COR-L47 (cell line): Measurements from ENCODE around the gene PAPOLG.

ENCODE experiments used
- DNase-seq: peaks from one replicate; lab custom pipeline; 2025; lab: John Stamatoyannopoulos, UW

The PAPOLG gene

DNA sequence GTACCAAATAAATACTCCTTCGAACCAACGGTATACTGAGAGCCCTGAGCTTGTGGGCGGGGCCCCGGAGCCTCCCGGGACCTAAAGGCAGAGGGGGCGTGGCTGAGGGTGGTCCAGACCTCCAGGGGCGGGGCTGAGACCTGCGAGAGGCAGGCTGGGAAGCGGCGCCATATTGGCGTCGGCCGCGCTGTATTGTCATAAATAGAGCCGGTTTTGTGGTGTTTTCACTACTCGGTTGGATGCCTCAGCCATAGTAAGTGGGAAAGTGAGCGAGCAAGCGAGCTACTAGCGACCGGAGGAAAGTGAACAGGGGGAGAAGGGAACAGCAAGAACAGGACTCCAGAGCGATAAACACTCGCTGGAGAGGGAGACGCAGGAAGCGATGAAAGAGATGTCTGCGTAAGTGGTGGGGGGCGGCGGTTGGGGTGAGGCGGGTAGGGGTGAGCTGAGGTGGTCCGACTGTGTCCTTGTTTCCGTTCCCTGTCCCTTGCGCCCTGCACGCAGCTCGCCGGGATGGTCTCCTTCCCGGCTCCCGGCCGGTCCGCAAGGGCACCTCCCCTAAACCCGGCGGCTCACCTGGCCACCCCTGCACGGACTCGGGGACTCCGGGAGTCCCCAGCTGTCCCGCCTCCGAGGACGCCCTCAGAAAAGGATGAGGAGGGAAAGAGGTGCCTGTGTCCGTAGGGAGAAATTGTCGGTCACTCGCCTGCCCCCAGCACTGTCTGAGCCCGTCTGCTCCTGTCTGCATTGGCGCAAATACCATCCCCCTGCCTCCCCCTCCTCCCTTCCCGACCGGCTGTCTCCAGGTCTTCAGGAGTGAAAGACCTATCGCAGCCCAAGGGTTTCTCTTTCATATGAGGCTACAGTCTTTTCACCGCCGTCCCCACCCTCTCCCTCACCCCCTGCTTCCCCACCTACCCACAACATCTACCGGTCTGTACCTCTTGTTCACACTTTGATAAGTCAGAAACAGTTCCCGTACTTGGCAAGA is at the start of gene PAPOLG:
PAPOLG (plus strand) TSS at position 172 of the 991 bp plus-strand sequence; CDS start at position 383, 211 bp downstream.
- DNase-seq: peak; percentile 95

DNA sequence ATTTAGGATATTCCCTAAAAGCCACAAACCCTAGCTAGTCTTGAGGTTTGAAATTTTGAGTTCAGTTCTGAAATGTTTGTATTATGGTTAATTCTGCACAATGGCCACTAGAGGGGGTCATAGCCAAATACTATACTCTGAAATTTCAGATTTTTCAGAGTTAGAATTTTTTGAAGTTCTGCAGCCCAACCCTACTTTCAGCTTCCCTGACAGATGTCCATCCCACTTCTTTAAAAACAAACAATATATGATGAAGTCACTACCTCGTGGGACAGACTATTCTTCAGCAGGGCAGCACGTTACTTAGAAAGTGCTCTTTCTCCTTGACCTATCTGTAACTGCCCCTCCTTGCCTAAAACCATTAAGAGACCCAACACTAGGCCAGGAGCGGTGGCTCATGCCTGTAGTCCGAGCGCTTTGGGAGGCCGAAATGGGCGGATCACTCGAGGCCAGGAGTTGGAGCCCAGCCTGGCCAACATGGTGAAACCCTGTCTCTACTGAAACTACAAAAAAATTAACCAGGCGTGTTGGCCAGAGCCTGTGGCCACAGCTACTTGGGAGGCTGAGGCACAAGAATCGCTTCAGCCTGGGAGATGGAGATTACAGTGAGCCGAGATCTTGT is 48.2 kb upstream of the PAPOLG start:
- peak; percentile 35 for DNase-seq

DNA sequence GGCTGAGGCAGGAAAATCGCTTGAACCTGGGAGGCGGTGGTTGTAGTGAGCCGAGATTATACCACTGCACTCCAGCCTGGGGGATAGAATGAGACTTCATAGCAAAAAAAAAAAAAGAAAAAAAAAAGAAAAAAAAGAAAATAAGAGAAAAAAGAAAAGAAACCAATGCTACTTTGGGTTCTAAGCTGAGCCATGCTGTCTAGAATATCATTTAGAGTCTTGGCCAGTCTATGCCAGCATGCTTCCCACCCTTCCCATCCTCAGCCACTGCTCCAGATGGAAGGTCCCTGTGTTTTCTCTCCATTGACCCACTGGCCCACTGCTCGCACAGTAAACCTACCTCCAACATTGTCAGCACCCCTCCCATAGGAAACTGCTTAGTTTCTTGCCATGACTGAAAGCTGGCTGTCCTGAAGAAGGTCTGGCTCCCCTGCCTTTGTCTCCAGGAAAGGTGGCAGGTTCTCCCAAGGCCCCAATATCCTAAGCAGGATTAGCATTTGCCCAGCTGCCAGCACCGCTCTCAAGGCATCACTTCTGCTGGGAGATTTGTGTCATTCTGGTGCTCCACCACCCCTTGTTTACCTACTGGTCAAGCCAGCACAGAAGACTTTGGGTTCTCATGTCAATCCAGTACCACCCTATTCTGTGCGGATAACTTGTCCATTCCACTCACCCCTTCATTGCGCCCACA is 47.3 kb upstream of the PAPOLG start:
- DNase-seq: no peak

DNA sequence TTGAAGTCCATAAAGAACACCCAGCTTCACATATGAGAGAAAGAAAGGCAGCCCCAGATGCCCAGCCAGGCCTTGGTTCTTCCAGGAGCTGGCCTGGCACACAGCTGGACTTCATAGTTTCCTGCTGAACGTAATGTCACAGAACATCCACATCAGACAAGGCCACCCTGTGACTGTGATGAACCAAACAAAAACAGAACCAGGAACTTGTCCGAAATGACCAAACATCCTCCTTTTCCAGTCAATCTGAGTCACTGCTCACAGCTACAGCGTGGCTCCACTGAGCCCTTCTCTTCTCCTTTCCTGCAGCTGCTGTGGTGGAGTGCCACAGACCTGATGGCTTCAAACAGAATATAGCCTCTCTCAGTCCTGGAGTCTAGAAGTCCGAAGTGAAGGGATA is 45.4 kb upstream of the PAPOLG start:
- DNase-seq: no peak

DNA sequence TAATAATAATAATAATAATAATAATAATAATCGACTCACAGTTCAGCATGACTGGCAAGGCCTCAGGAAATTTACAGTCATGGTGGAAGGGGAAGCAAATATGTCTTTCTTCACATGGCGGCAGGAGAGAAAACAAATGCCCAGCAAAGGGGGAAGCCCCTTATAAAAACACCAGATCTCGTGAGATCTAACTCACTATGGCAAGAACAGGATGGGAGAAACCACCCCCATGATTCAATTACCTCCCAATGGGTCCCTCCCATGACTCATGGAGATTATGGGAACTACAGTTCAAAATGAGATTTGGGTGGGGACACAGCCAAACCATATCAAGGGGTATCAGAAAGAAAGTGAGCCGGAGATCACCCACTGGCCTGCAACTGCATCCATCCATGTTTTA is 40.5 kb upstream of the PAPOLG start:
- DNase-seq: no peak

DNA sequence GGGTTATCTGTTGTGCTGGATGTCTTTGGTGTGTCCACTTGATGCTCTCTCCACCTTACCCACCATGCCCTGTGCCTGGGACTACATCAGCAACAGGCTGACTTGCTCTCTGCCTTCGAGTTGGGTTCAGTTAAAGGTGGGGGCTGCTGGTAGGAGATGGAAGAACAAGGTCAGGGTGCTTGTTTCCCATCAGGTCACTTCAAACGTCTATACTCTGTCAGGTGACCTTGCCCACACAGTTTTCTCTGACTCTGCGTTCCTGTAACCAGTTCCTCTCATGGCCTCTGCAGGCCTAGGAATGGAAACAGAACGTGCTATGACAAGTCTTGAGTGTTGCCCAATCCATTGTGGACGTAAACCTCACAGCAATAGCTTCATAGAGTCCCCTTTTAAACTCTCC is 38.4 kb upstream of the PAPOLG start:
- DNase-seq: no peak

DNA sequence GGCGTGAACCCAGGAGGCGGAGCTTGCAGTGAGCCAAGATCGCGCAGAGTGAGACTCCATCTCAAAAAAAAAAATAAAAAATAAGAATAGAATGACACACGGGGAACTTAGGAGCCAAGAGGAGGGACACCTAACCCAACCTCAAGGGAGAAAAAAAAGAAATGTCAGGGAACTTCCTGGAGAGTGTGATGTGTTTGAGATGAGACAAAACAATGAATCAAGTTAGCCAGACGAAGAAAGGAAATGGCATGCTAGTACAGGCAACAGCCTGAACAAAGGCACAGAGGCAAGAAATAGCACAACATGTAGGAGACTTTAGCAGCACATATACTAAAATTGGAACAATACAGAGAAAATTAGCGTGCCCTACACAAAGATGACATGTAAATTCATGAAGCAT is 36.7 kb upstream of the PAPOLG start:
- no peak for DNase-seq

DNA sequence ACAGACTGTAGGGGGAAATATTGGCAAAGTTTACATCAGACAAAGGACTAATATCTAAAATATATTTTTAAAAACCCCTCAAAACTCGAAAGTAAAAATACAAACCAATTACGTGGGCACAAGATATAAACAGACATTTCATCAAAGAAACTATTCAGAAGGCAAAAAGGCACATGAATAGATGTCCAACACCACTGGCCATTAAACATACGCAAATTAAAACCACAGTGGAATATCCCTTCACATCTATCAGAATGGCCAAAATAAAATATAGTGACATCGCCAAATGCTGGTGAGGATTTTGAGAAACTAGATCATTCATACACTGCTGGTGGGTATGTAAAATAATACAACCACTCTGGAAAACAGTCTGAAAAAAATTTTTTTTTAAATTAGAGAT is 30.6 kb upstream of the PAPOLG start:
- DNase-seq: no peak

DNA sequence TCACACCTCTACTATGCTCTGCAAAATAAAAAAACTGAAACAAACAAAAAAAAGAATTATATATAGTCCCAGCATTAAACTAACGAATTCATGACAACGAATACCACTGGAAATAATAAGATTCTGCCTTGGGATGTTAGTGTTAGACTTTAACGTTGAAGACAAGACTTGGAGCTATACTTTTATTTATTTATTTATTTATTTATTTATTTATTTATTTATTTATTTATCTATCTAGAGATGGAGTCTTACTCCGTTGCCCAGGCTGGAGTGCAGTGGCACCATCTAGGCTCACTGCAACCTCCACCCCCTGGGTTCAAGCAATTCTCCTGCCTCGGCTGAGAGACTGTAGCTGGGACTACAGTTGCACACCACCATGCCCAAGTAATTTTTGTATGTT is 27.2 kb upstream of the PAPOLG start:
- no peak for DNase-seq

DNA sequence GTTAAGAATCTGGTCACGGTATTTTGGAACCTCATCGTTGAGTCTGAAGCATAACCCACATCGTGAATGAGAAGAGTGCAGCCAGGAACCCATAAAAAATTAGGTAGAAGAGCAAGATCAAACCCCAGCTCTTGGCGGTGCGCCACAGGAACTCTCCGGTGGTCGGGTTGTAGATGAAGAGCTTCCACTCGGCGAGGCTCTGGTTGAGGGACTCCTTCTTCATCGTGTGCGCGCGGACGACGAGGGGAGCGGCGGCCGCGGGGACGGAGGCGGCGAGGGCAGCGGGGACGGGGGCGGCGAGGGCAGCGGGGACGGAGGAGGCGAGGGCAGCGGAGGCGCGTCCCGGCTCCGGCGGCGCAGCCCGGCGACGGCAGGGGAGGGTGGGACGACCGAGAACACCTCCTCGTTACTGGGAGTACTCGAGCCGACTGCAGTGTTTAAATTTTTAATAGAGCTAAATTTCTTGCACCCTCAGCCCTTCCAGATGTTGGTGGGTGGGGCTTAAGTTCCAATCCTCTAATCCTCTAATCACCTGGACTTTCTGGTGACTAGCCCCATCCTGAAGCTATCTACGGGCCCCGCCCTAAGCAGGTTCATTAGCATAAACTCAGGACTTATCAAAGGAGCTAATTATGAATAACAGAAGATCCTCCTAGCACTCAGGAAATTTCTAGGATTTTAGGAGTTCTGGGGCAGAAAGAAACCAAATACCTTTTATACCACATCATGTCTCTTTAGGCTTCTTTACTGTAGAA is 20.4 kb upstream of the PAPOLG start:
- no peak for DNase-seq

DNA sequence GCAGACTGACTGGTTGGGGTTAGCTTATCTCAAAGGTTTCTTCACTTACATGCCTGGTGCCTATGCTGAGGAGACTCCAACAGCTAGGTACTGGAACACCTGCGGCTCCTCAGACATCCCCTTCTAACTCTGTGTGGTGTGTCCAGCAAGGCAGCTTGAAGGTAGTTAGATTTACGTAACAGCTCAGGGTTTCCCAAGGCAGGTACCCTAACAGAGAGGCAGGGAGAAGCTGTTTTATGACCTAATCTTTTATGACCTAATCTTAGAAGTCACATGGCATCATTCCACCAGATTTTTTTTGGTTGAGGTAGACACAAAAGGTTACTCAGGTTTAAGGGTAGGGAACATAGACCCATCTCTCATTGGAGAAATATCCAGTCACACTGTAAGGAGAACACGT is 17.4 kb upstream of the PAPOLG start:
- no peak for DNase-seq

DNA sequence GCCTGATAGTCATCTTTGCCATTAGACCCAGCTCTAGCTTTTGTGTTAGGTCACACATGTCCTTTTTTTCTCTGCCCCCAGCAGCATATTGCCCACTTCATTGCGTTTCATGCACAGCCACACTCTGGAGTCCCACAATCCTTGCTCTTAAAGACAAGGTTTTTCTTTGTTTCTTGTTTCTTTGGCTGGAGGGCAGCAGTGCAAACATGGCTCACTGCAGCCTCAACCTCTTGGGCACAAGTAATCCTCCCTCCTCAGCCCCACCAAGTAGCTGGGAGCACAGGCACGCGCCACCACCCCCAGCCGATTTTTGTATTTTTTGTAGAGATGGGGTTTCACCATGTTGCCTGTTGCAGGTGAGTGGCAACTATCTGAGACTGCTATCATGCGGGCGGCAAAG is 16.9 kb upstream of the PAPOLG start:
- no peak for DNase-seq

DNA sequence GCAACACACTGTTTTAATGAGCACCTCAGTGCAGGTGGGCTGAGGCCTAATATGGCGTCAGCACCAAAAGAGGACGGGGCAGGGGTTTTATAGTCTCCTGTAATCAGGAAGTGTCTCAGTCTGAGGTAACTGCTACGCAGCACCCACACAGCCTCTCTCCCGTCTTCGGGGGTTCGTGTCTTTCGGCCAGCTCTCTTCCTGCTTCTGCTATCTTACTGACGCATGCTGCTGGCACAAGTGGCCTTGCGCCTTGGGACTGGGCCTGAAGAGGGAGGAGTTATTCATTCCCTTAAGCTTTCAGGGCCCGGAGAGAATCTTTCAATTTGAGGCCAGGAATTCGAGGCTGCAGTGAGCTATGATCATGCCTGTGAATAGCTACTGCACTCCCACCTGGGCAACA is 14.5 kb upstream of the PAPOLG start:
- DNase-seq: no peak

DNA sequence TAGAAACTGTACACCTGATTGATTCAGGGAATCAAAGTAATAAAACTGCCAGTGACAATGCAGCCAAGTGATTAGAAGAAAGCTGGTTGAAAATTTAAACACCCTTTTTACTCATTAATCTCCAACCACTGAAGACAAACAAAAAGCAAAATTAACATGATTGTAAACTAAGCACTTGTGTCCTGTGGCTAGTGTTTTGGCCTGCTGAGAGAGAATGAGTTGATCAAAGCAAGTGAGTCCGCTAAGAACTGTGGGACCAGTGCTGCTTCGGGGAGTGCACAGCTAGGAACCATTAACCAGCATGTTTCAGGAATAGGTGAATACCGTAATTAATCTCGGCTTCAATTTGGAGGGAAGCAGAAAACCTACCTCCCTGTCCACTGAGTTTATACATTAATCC is 13.6 kb upstream of the PAPOLG start:
- no peak for DNase-seq

DNA sequence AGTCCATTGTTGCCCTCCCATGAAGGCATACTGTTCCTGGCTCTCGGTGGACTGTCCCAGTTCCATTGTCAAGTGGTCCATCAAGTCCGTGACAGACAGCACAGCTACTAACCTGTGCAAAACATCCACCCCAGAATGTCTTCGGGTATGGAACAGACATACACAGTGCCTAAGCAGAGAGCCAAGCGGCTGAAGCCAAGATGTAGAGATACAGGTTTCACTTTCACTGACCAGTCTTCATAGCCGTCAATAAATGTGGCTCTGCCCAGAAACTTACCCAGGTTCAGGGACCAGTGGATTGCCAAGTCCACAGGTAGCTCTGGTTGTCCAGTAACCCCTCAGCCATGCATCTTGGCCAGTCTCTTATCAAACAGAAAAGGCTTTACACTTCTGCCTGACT is 10.7 kb upstream of the PAPOLG start:
- no peak for DNase-seq

DNA sequence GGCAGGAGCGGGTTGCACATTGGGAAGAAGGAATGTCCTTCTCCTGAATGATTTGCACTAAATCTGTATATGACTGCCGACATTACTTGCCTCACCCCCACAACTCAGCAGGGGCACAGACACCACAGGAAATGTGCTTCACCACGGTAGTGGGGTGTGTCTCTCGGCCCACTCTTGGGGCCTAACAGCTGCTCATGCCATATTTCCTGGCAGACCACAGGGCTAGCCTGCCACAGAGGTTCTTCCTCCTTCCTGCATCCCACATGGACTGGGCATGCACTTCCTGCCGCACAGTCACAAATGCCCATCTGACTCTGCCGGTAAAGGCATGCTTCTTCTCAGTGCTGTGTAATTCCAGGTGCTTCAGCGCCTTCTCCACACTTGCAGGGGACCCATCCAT is 10.3 kb upstream of the PAPOLG start:
- no peak for DNase-seq

DNA sequence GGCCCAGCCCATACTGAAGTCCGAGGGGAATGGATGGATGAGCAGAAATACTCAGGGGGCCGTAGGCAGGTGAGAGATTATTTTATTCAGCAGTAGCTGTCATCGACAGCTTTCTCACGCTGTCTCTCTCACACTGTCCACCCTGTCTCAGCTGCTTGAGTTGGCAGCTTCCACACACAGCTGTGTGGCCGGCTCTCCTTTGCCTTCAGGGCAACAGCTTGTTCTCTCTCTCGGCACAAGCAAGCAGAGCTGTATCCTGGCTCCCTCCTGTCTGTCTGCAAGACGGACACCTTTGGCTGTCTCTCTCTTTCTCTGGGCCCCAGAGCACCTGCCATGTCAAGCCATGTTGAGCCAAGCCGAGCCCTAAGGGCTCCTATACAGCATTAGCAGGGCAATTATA is 9.8 kb upstream of the PAPOLG start:
- no peak for DNase-seq

DNA sequence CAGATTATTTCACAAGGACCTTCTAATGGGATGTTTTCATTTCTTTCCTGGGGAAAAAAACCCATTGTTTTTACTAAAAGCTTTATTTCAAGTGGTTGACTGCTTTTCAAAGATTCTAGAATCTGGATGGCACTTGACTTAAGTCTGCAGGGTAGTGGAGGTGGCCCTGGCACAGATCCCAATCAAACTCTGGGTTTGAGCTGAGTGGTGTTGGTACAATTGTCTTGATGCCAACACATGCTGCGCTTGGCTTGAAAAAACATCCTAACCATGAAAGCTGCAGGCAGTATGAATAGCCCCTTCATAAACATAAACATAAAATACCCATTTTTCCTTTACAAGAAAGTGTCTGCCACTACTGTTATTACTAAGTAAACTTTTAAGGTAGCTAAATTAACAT is 3.6 kb downstream of the PAPOLG start:
- DNase-seq: peak; percentile 90

DNA sequence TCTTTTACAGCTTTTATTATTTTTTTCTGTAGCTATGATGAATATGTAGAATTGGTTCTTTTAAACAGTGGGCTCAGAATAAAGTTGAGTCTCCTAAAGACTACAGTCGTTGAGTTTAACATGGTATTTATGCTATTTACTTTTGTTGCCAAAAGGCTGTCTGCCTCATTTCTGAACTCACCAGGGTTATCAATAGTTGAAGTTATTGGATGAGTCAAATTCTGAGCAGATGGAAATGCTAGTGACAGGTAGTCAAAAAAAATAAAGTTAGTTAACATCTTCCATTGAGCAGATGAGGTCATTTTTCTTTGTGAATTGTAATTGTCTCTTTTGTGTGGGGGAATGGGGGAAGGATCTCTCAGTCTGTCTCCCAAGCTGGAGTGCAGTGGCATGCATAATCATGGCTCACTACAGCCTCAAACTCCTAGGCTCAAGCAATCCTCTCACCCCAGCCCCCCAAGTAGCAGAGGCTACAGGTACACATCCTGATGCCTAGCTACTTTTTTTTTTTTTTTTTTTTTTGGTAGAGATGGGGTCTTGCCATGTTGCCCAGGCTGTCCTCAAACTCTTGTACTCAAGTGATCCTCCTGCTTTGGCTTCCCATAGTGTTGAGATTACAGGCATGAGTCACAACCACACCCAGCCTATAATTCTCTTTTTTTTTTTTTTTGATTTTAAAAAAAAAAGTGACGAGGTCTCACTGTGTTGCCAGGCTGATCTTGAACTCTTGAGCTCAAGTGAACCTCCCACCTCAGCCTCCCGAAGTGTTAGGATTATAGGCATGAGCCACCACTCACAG is 8.9 kb downstream of the PAPOLG start:
- no peak for DNase-seq

DNA sequence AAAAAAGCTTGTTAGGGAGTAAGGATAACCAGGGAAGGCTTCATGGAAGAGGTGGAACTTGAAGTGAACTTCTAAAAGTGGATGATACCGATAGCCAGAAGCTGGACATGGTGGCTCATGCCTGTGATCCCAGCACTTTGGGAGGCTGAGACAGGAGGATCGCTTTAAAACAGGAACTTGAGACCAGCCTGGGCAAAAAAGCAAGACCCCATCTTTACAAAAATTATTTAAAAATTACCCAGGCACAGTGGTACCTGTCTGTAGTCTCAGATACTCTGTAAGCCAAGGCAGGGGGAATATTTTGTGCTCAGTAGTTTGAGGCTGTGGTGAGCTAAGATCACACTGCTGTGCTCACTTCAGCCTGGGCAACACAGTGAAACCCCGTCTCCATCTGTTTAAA is 10.2 kb downstream of the PAPOLG start:
- DNase-seq: no peak

DNA sequence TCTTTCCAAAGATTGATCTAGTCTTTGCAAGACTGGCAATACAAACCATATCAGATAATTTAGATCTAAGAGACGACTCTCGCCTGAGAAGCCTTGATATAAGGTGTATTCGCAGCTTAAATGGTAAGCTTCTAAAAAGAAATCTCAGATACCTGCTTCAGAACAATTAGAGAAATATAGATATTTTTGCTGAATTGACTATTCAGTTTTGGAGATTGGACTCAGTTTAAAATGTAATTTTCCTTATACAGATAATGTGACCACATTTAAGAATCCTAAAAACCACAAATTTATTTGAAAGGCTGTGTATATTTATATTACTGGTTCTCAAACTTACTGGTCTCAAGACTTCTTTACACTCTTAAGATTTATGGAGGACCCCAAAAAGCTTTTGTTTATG is 15.4 kb downstream of the PAPOLG start:
- DNase-seq: no peak
